NCI-H82 treated with DMSO at 0.1 percent for 48 hours (cell line): Measurements from ENCODE around the gene OLA1.

Experiments
- DNase-seq: peaks from one replicate; lab custom pipeline; 2025; ENCODE audit not compliant: unreplicated experiment; lab: John Stamatoyannopoulos, UW

The OLA1 gene

GRCh38 chr2:174071321-174071720, 177.0 kb downstream of the OLA1 start:
- DNase-seq = no peak

- no peak for DNase-seq
Measured at GRCh38 chr2:174070281-174070680, 178.1 kb downstream of the OLA1 start.

DNA sequence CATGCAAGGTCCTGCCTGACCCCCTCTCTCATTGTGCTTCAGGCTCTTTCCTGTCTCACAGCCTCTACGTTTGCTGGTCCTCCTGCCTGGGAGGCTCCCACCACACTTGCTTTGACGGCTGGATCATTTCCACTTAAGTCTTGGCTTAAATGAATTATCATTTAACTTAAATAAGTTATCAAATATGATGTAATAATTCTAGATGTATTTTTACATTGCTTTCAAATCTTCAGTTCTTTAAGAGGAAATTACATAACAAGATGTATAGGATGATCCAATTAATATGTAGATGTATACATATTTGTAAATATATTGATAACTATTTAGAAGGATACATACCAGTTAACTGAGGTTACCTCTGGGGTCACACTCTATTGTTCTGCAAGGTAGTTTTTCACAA, 180.5 kb downstream of the OLA1 start:
- no peak for DNase-seq

DNA sequence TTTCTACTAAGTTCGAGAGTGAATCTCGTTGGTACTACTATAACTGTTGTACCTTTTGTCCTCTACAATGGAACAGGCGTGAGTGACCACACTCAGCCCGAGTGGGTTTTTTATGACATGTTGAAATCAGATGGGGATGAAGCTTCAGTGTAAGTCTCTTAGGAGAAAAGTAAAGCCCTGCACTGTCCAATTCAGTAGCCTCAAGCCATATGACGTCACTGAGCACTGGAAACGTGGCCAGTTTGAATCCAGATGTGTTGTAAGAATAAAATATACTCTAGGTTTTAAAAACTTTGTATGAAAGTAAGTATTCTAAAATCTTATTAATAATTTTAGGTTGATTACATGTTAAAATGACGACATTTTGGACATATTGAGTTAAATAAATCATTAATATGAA, 181.5 kb downstream of the OLA1 start:
- DNase-seq = no peak

DNA sequence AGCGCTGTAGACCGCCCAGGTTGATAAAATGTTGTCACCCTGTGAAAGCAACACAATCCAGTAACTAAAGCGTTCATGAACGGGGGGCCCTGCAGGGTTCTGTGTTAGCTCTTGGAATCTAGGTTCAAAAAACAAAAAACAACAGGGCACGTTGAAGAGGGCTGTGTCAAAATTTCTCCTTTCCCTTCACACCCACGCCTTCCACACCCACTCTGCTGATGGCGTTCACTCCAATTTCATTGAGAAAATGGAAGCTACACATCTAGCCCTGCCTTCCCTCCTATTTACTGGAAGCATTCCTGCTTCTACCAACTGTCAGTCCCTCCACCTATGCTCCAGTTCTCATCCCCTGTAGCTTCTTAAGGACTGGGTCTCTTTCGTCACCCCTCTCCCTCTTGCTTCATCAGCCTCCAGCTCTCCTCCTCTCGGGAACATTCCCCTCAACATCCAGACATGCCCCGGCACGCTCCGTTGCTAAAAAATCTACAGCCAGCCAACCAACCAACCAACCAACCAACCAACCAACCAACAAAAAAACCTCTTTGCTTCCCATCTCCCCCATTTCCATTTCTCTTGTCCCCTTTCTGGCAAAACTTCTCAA, 184.7 kb downstream of the OLA1 start:
- DNase-seq = no peak

- DNase-seq = no peak
Measured at GRCh38 chr2:174062934-174063333, 185.4 kb downstream of the OLA1 start.

- no peak for DNase-seq
Measured at GRCh38 chr2:174059884-174060244, 188.5 kb downstream of the OLA1 start.

GRCh38 chr2:174059178-174059883, 189.0 kb downstream of the OLA1 start:
- no peak for DNase-seq

GRCh38 chr2:174058456-174058855, 189.9 kb downstream of the OLA1 start:
- DNase-seq = no peak

GRCh38 chr2:174058026-174058425, 190.3 kb downstream of the OLA1 start:
- no peak for DNase-seq

GRCh38 chr2:174054926-174055325, 193.4 kb downstream of the OLA1 start:
- DNase-seq = no peak

DNA sequence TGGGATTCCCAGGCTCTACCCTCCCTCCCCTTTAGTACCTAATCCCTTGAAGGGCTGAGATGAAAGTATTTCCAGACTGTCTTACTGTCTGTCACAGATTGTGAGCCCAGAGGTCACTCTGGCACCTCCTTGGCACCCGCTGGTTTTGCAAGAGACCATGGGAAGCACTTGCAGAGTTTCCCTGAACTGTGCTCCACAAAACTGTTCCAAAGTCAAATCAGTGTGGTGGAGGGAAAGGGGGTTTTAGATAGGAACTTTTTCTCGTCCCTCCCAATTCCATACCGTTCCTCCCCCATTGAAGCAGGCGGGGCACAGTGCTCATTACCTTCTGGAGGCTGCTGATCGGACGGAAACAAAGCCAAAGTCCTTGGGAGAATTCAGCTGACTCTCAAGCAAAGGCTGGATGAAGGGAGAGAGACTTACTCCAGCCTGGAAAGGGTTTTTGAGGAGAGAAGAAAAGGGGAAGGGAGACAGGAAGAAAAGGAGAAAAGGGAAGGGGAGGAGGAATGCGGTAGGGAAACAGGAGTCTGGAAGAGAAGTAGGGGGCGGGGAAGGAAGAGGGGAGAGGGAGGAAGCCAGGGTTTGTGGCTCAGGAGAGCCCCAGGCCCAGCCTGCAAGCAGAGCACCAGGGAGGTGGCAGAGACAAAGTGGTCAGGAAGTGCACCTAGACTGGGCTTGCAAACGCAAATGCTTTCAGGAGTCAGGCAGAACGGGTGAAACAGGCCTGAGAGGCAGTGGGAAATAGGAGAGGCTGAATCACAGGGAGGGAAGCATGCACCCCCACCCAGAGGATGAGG, 194.8 kb downstream of the OLA1 start:
- no peak for DNase-seq

- no peak for DNase-seq
Measured at GRCh38 chr2:174052584-174052976, 195.8 kb downstream of the OLA1 start.

- no peak for DNase-seq
Measured at GRCh38 chr2:174051741-174052583, 196.4 kb downstream of the OLA1 start.

DNA sequence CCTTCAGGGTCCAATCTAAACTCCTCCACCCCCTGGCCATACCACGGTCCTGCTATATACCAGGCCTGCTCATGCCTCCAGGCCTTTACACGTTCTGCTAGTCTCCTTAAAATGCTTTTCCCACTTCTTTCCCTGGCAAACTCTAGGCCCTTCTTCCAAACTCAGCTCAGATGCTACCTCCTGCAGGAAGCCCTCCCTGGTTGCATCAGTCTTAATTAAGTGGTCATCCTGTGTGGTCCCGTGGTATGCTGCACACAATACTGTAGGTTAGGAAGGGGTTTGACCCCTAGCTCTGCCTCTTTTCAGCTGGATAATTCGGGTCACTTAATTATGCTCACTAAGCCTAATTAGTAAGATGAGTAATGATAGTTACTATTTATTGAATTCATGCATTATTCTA, 197.3 kb downstream of the OLA1 start:
- no peak for DNase-seq

GRCh38 chr2:174049895-174050294, 198.4 kb downstream of the OLA1 start:
- no peak for DNase-seq

DNA sequence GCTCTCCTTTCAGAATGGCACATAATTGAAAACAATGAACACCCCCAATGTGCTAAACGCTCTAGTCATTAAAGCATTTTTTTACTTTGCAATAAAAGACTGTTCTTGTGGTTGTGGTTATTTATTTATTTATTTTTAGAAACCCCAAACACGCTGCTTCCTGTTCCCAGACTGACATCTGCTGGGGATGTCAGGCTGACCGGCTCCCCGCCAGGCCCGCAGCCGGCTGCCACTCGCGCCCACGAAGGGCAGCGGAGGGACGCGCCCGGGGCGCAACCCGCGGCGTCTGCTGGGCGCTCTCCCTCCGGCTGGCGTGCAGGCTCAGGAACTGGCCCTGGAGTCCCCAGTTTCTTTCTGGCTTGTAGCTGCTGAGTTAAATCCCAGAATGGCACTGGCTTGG, 200.1 kb downstream of the OLA1 start:
- DNase-seq = no peak

- no peak for DNase-seq
Measured at GRCh38 chr2:174047746-174048145, 200.6 kb downstream of the OLA1 start.

DNA sequence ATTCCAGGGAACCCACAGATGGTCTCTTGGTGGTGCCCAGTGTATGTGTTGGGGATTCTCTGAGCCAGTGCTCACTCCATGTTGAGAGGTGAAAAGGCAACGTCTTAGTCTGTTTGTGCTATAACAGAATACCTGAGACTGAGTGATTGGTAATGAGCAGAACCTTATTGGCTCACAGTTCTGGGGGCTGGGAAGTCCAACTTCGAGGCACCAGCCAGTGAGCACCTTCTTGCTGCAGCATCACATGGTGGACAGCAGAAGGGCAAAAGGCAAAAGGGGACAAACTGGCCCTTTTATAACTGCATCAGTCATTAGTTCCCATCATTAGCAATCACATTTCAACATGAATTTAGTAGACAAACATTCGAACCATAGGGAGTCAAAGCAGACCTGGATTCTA, 202.2 kb downstream of the OLA1 start:
- no peak for DNase-seq

- DNase-seq = no peak
Measured at GRCh38 chr2:174044556-174044955, 203.8 kb downstream of the OLA1 start.

GRCh38 chr2:174040417-174040701, 208.0 kb downstream of the OLA1 start:
- no peak for DNase-seq
